Measurements from ENCODE around the gene TXNRD2.

The TXNRD2 gene

GRCh38 chr22:19853879-19854777 is 87.5 kb downstream of the TXNRD2 start:
- Histone ChIP-seq H3K4me1 (ENCODE audit: control insufficient read depth in 1 of 2, insufficient read depth in 1 of 2, low read depth in 1 of 2, low read length in 1 of 2) (peaks cover 29 to 30% of the 10 kb centered on the region in 2 experiments), H3K9me3 (no peaks in the 10 kb centered on the region), H3K27ac (peak overlapping the region; percentile 83), H3K27me3 (no peaks in the 10 kb centered on the region), H3K4me3 (ENCODE audit: low read depth in 1 of 2, low read length in 1 of 2) (peak overlapping the region; percentile 76 to 90), H3K36me3 (peaks cover 25% of the 10 kb centered on the region)
- TF ChIP-seq, protein P1, sequence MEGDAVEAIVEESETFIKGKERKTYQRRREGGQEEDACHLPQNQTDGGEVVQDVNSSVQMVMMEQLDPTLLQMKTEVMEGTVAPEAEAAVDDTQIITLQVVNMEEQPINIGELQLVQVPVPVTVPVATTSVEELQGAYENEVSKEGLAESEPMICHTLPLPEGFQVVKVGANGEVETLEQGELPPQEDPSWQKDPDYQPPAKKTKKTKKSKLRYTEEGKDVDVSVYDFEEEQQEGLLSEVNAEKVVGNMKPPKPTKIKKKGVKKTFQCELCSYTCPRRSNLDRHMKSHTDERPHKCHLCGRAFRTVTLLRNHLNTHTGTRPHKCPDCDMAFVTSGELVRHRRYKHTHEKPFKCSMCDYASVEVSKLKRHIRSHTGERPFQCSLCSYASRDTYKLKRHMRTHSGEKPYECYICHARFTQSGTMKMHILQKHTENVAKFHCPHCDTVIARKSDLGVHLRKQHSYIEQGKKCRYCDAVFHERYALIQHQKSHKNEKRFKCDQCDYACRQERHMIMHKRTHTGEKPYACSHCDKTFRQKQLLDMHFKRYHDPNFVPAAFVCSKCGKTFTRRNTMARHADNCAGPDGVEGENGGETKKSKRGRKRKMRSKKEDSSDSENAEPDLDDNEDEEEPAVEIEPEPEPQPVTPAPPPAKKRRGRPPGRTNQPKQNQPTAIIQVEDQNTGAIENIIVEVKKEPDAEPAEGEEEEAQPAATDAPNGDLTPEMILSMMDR (IDR thresholded peaks at IDR 0.05) = no peak

DNA sequence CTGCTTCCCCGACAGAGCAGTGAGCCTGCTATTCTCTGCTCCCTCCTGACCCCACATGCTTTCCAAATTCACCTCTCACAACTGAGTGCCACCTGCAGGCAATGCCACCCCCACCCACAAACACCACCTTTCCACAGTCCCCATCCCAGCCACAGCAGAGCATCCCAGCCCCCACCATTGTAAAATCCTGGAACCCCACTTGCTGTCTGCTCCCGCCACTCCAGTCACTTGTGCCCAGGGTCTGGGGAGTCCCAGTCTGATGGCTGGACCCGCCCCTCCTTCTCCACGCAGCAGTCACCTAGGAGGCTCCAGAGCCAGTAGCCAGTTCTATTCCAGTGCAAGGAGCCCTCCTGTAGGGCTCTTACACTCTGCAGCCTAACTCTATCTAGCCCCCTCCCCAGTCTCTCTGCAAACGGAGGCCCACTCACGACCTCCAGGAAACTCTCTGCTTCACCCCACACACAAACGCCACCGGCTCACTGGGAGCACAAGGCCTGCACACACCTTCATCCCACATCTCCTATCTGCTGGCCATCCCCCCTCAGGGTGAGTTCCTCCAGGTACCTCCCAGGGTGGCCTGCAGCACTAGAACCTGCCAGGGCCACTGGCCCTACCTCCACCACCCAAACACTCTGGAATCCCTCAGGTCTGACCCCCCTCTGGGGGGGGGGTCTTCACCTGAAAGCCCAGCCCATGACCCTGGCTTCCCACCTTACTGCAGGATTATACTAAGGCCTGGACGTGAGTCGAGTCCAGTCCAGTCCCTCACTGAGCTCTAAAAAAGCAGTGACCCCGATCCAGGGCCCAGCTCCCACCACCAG is 88.3 kb downstream of the TXNRD2 start:
- no peaks in the 10 kb centered on the region for H3K9me3 ChIP-seq
- H3K36me3 ChIP-seq = peaks cover 25% of the 10 kb centered on the region
- no peaks in the 10 kb centered on the region for H3K27me3 ChIP-seq
- peaks cover 29 to 30% of the 10 kb centered on the region in 2 experiments for H3K4me1 ChIP-seq (ENCODE audit: control insufficient read depth in 1 of 2, insufficient read depth in 1 of 2, low read depth in 1 of 2, low read length in 1 of 2)
- TF ChIP-seq, protein P1 (IDR thresholded peaks at IDR 0.05) = no peak
- no peak overlapping the region for H3K27ac ChIP-seq
- peak overlapping the region; percentile 76 to 90 for H3K4me3 ChIP-seq (ENCODE audit: low read depth in 1 of 2, low read length in 1 of 2)

GRCh38 chr22:19852177-19852781 is 89.3 kb downstream of the TXNRD2 start:
- TF ChIP-seq, protein P1 (IDR thresholded peaks at IDR 0.05) = no peak
- Histone ChIP-seq H3K27me3 (no peaks in the 10 kb centered on the region), H3K4me1 (ENCODE audit: control insufficient read depth in 1 of 2, insufficient read depth in 1 of 2, low read depth in 1 of 2, low read length in 1 of 2) (peaks cover 29 to 30% of the 10 kb centered on the region in 2 experiments), H3K27ac (no peak overlapping the region), H3K4me3 (ENCODE audit: low read depth in 1 of 2, low read length in 1 of 2) (no peak overlapping the region), H3K36me3 (peaks cover 25% of the 10 kb centered on the region), H3K9me3 (no peaks in the 10 kb centered on the region)

DNA sequence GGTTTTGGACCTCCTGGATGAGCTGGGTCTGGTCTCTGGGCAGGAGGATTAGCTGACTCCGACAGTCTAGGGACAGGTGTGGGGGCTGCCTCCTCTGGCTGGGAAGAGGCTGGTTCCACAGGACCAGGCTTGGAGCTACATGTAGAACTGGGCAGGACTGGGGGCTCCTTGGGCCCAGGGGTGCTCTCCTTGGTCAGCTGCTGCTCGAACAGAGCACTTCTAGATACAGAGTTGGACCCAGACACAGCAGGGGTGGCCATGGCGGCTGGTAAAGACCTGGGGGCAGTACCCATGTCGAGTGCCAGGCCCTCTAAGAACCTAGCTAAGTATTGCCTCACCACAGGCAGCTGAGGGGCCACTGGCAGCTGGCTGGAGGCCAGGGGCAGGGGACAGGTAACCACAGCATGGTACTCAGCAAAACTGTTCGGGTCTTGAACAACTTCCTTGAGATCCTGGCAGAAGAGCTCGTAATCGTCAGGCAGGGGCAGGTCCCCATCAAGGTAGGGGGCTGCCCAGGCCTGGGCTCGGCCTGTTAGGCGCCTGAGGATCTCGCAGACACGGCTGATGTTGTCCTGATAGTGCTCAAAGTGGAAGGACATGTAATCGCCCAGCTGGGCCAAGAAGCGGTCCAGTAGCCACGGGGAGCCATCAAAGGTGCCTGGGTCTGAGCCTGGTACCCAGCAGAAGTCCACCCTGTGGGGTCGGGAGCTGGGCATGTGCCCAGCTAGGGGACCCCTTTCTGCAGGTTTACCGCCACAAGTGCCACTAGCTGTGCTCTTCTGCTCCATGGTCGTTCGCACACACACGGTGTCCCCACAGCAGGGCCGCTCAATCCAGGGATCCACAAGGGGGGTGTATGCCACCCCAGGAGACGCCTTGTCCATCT is 90.1 kb downstream of the TXNRD2 start:
- TF ChIP-seq, protein P1 (IDR thresholded peaks at IDR 0.05) = no peak
- Histone ChIP-seq H3K4me3 (ENCODE audit: low read depth in 1 of 2, low read length in 1 of 2) (no peak overlapping the region), H3K36me3 (peaks cover 25% of the 10 kb centered on the region), H3K9me3 (no peaks in the 10 kb centered on the region), H3K27ac (no peak overlapping the region), H3K27me3 (no peaks in the 10 kb centered on the region), H3K4me1 (ENCODE audit: control insufficient read depth in 1 of 2, insufficient read depth in 1 of 2, low read depth in 1 of 2, low read length in 1 of 2) (peaks cover 29 to 30% of the 10 kb centered on the region in 2 experiments)

GRCh38 chr22:19850763-19851109 is 90.9 kb downstream of the TXNRD2 start:
- Histone ChIP-seq H3K4me3 (ENCODE audit: low read depth in 1 of 2, low read length in 1 of 2) (no peak overlapping the region), H3K4me1 (ENCODE audit: control insufficient read depth in 1 of 2, insufficient read depth in 1 of 2, low read depth in 1 of 2, low read length in 1 of 2) (peaks cover 24 to 25% of the 10 kb centered on the region in 2 experiments), H3K9me3 (no peaks in the 10 kb centered on the region), H3K27ac (no peak overlapping the region), H3K36me3 (peaks cover 25% of the 10 kb centered on the region), H3K27me3 (no peaks in the 10 kb centered on the region)
- TF ChIP-seq, protein P1 (IDR thresholded peaks at IDR 0.05) = no peak
